GM23248 (cell line): ENCODE results near the gene STK4. TPM values are rescaled to one million over a fixed set of nuclear protein-coding genes. Genes with fewer than 3 reads are reported as not detected.

Source experiments
- DNase-seq: peaks from one replicate; pipeline ENCODE4 v3.0.0-alpha.2; 2015
- H2AFZ ChIP-seq: fragments of 200-600 bp; sonication (generic); 2 replicates; pipeline ENCODE4 v1.6.1; 2016; ENCODE audit warnings: antibody characterized with exemption
- H3F3A ChIP-seq: fragments of 200-600 bp; sonication (generic); 2 replicates; pipeline ENCODE4 v1.6.1; 2016; ENCODE audit warnings: mild to moderate bottlenecking, antibody characterized with exemption, mixed run types; ENCODE audit not compliant: insufficient read depth
- H3K27ac ChIP-seq: fragments of 200-600 bp; sonication (generic); 2 replicates; pipeline ENCODE4 v1.5.1; 2016; ENCODE audit warnings: mild to moderate bottlenecking
- H3K27me3 ChIP-seq: fragments of 200-600 bp; sonication (generic); replicated peaks from 2 replicates; pipeline ENCODE4 v1.6.1; 2016; ENCODE audit warnings: mild to moderate bottlenecking; ENCODE audit not compliant: insufficient read depth
- H3K36me3 ChIP-seq: fragments of 200-600 bp; sonication (generic); 2 replicates; pipeline ENCODE4 v1.6.1; 2016; ENCODE audit warnings: low read depth, mild to moderate bottlenecking
- H3K4me1 ChIP-seq: fragments of 200-600 bp; sonication (generic); 2 replicates; pipeline ENCODE4 v1.6.1; 2016; ENCODE audit warnings: mild to moderate bottlenecking; ENCODE audit not compliant: insufficient read depth
- H3K4me2 ChIP-seq: fragments of 200-600 bp; sonication (generic); one replicate; pipeline ENCODE4 v1.6.1; 2016; ENCODE audit warnings: mild to moderate bottlenecking; ENCODE audit not compliant: unreplicated experiment
- H3K4me3 ChIP-seq: fragments of 200-600 bp; sonication (generic); 2 replicates; pipeline ENCODE4 v1.5.1; 2016; ENCODE audit warnings: mild to moderate bottlenecking
- H3K79me2 ChIP-seq: fragments of 200-600 bp; sonication (generic); 2 replicates; pipeline ENCODE4 v1.6.1; 2016; ENCODE audit warnings: mild to moderate bottlenecking; ENCODE audit not compliant: insufficient read depth
- H3K9ac ChIP-seq: fragments of 200-600 bp; sonication (generic); 2 replicates; pipeline ENCODE4 v1.6.1; 2016; ENCODE audit warnings: mild to moderate bottlenecking
- H3K9me2 ChIP-seq: fragments of 200-600 bp; sonication (generic); 2 replicates; pipeline ENCODE4 v1.6.1; 2016; ENCODE audit warnings: mixed run types, mild to moderate bottlenecking, moderate library complexity; ENCODE audit not compliant: insufficient read depth
- H3K9me3 ChIP-seq: fragments of 200-600 bp; sonication (generic); one replicate; pipeline ENCODE4 v1.6.1; 2017; ENCODE audit warnings: low read depth
- H4K20me1 ChIP-seq: fragments of 200-600 bp; sonication (generic); 2 replicates; pipeline ENCODE4 v1.6.0; 2016; ENCODE audit not compliant: insufficient read depth
- EZH2 ChIP-seq: fragments of 200-600 bp; sonication (generic); IDR thresholded peaks from 2 replicates; pipeline ENCODE4 v1.6.1; 2018; ENCODE audit warnings: antibody characterized with exemption, mild to moderate bottlenecking; ENCODE audit not compliant: insufficient read depth, poor library complexity, severe bottlenecking
- EZH2phosphoT487 ChIP-seq: fragments of 200-600 bp; sonication (generic); IDR thresholded peaks from 2 replicates; pipeline ENCODE4 v1.6.1; 2018; ENCODE audit warnings: antibody characterized with exemption, moderate library complexity, mild to moderate bottlenecking, low read depth; ENCODE audit not compliant: insufficient read depth
- WGBS, 2 experiments: methylation state at CpG; one replicate each; pipeline ENCODE4 v1.1.6; 2015 to 2017; ENCODE audit warnings: low lambda C conversion rate in 2 of 2, low coverage in 1 of 2; ENCODE audit errors: missing lambda C conversion rate in 2 of 2; 5-methylcytosine and 5-hydroxymethylcytosine counted together
- in situ Hi-C: fragments of 300-500 bp; cut with MboI; formaldehyde crosslinking; loops from 2 replicates; pipeline ENCODE4 v1.15.0; 2020
- polyA plus RNA-seq: library from polyadenylated mRNA; unstranded; fragments of >200 nt; fragmentation: Nextera tagmentation; extraction: Ambion mirVana; gene quantifications from 2 replicates; pipeline ENCODE4 v1.2.1, GENCODE V29; 2016
- total RNA-seq: library from RNA; depleted of rRNA; stranded (reverse); fragments of >200 nt; shearing (Covaris generic); gene quantifications from 2 replicates; pipeline ENCODE4 v1.2.3, GENCODE V29; 2014

The STK4 gene
- total and polyA plus RNA-seq, 2 experiments from 2014 or later: 21.9 to 33.4 TPM

DNA sequence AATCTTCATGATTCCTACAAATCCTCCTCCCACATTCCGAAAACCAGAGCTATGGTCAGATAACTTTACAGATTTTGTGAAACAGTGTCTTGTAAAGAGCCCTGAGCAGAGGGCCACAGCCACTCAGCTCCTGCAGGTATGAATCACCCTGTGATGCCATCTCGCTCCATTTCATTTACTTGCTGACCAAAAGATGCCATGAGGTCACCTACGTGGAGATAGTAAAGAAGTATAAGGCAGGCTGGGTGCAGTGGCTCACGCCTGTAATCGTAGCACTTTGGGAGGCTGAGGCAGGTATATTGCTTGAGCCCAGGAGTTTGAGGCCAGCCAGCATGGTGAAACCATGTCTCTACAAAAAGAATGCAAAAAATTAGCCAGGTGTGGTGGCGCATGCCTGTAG is 30.9 kb downstream of the STK4 start:
- no peak overlapping the region for H3K27ac ChIP-seq
- H3K4me1 ChIP-seq: peaks cover 11% of the 10 kb centered on the region
- in situ Hi-C loops: no loop called here
- TF ChIP-seq EZH2 (no peak), EZH2phosphoT487 (no peak)
- no peaks in the 10 kb centered on the region for H3K9me2 ChIP-seq
- no peak for DNase-seq
- no peak overlapping the region for H3K4me3 ChIP-seq
- no peak overlapping the region for H3K4me2 ChIP-seq
- H3K27me3 ChIP-seq: no peaks in the 10 kb centered on the region
- no peaks in the 10 kb centered on the region for H4K20me1 ChIP-seq
- no peak overlapping the region for H2AFZ ChIP-seq
- H3K9me3 ChIP-seq: no peaks in the 10 kb centered on the region
- no peak overlapping the region for H3K9ac ChIP-seq
- no peaks in the 10 kb centered on the region for H3F3A ChIP-seq
- 94 to 97% methylated on average over 6 of the region's 6 CpGs for WGBS, 2 experiments
- peaks cover 43% of the 10 kb centered on the region for H3K36me3 ChIP-seq
- peaks cover 7% of the 10 kb centered on the region for H3K79me2 ChIP-seq

DNA sequence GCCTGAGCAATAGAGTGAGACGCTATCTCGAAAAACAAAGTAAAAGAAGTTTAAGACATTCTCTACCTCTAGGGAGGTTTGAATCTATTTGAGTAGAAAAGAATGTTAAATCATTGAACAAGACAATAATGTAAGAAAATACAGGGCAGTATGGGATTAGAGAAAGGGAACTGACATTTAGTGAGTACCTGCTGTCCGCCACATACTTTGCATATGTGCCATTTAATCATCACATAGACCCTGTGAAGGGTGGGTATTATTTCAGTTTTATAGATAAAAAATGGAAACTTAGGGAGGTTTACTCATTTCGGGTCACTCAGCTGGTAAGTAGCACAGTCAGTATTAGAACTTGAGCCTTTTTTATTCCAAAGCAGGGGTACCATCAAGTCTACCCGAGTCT is 31.4 kb downstream of the STK4 start:
- peaks cover 11% of the 10 kb centered on the region for H3K4me1 ChIP-seq
- H3K4me3 ChIP-seq: no peak overlapping the region
- H3K9ac ChIP-seq: no peak overlapping the region
- no peak overlapping the region for H3K4me2 ChIP-seq
- peaks cover 2% of the 10 kb centered on the region for H3K79me2 ChIP-seq
- no peaks in the 10 kb centered on the region for H3K27me3 ChIP-seq
- no peak for TF ChIP-seq EZH2phosphoT487
- TF ChIP-seq EZH2: no peak
- H3K36me3 ChIP-seq: peaks cover 48% of the 10 kb centered on the region
- no peak overlapping the region for H3K27ac ChIP-seq
- no peak for DNase-seq
- no peaks in the 10 kb centered on the region for H3K9me3 ChIP-seq
- in situ Hi-C loops: no loop called here
- H2AFZ ChIP-seq: no peak overlapping the region
- 97 to 98% methylated on average over 5 of the region's 5 CpGs for WGBS, 2 experiments
- H4K20me1 ChIP-seq: no peaks in the 10 kb centered on the region
- H3K9me2 ChIP-seq: no peaks in the 10 kb centered on the region
- H3F3A ChIP-seq: no peaks in the 10 kb centered on the region

DNA sequence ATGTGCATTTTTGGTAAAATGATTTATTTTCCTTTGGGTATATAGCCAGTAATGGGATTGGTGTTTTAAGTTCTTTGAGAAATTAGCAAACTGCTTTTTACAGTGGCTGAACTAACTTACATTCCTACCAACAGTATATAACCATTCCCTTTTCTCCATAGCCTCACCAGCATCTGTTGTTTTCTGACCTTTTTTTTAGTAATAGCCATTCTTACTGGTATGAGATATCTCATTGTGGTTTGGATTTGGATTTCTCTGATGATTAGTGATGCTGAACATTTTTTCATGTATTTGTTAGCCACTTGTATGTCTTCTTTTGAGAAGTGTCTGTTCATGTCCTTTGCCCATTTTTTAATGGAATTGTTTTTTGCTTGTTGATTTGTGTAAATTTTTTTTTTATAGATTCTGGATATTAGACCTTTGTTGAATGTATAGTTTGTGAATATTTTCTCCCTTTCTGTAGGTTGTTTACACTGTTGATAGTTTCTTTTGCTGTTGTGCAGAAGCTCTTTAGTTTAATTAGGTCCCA is 42.3 kb downstream of the STK4 start:
- Histone ChIP-seq H3K9me3 (no peaks in the 10 kb centered on the region), H2AFZ (no peak overlapping the region), H3K4me3 (no peak overlapping the region), H3K9me2 (no peaks in the 10 kb centered on the region), H3K4me2 (no peak overlapping the region), H3K79me2 (peaks cover 12% of the 10 kb centered on the region; the same call in 1 of the 2 replicates), H3K36me3 (peaks cover 11% of the 10 kb centered on the region; the same call in 1 of the 2 replicates), H4K20me1 (no peaks in the 10 kb centered on the region), H3K4me1 (peaks cover 47% of the 10 kb centered on the region), H3F3A (peaks cover 53% of the 10 kb centered on the region), H3K9ac (no peak overlapping the region), H3K27ac (no peak overlapping the region), H3K27me3 (no peaks in the 10 kb centered on the region)
- in situ Hi-C loops: loop anchor here (25.0 kb wide), 1 partner anchor 779 kb away; the partner anchor contains the start of genes DNTTIP1 and WFDC3
- TF ChIP-seq EZH2: no peak
- no peak for TF ChIP-seq EZH2phosphoT487
- peak; percentile 49 for DNase-seq

DNA sequence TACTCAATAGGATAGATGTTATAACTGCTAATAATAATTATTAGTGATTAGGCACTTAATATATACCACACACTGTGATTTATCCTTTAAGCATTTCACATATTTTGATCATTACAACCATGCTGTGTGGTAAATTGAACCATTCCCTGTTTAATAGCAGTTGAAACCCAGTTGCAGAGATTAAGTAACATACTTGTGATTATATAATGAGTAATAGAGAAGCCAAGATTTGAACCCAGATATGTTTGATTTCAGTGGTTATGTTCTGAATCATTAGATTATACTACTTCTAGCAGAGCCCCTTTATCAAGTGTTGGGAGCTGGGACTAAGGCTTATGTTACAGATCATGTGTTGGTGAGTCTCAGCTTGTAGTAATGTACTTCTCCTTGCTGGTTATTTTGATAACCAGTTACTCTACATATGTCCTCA is 44.1 kb downstream of the STK4 start:
- Histone ChIP-seq H3K4me2 (peak overlapping the region; percentile 57), H2AFZ (no peak overlapping the region), H3K36me3 (peaks cover 11% of the 10 kb centered on the region; the same call in 1 of the 2 replicates), H3K79me2 (peaks cover 12% of the 10 kb centered on the region; the same call in 1 of the 2 replicates), H3K9me3 (no peaks in the 10 kb centered on the region), H3K4me3 (peak overlapping the region; percentile 26; the same call in 1 of the 2 replicates), H3K27ac (peak overlapping the region; percentile 71), H3K27me3 (no peaks in the 10 kb centered on the region), H3K9ac (peak overlapping the region; percentile 30; the same call in 1 of the 2 replicates), H3F3A (peaks cover 70% of the 10 kb centered on the region), H3K9me2 (no peaks in the 10 kb centered on the region), H3K4me1 (peaks cover 65% of the 10 kb centered on the region), H4K20me1 (no peaks in the 10 kb centered on the region)
- no peak for TF ChIP-seq EZH2
- TF ChIP-seq EZH2phosphoT487: peak; percentile 84
- peak; percentile 77 for DNase-seq
- in situ Hi-C loops: loop anchor here (10.0 to 25.0 kb wide), 2 partner anchors 84 to 777 kb away; partner anchors contain the start of genes DNTTIP1 and WFDC3
